Adrenal gland (tissue), 5 donors: ENCODE results near the gene ZNF138.

Experiments
- POLR2A ChIP-seq, 2 donors: fragments of 450-650 bp; IDR thresholded peaks; one replicate each; pipeline ENCODE4 v1.6.1; 2017; ENCODE audit warnings: antibody characterized with exemption in 2 of 2, mild to moderate bottlenecking in 2 of 2, moderate library complexity in 1 of 2
- TF ChIP-seq, protein P1 (sequence below), 6 experiments: fragments of 450-650 bp in 4 of 6; fragments of 200-600 bp in 2 of 6; sonication (generic) in 1 of 6; IDR thresholded peaks; 1 replicate in 5 of 6; 2 replicates in 1 of 6; pipeline versions ENCODE4 v1.5.1 to v1.8.0; 2016 to 2021; ENCODE audit warnings: antibody characterized with exemption in 6 of 6, mild to moderate bottlenecking in 2 of 6, moderate library complexity in 1 of 6
- donor health status: DM: no; HTN: no; CAD: no.

DNA sequence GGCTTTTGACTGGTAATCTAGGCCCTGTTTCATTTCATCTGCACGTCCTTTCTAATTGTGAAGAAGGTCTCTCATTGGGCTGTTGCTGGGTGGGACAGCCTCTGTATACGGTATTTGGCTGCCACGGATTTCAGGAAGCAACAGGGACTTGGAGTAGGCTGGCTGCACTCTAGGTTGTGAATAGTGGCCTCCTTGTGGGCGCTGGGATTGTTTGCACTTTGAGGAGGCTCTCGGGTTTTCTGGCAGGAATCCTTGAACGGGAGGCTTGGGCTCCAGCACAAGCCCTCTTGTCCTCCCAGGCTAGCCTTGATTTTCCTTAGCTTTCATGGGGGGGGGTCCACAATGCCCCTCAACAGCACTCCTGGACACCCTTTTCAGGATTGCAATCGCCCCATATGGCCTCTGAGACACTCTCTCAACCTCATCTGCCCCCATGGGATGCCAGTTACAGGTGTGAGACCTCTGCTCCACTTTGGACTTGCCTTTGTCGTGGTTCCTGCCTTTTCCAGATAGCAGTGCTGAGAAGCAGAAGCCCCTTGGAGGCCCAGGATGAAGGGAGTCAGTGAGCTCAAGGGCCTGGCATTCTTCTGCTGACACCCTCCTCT is 75.0 kb downstream of the ZNF138 start:
- TF ChIP-seq, protein P1, sequence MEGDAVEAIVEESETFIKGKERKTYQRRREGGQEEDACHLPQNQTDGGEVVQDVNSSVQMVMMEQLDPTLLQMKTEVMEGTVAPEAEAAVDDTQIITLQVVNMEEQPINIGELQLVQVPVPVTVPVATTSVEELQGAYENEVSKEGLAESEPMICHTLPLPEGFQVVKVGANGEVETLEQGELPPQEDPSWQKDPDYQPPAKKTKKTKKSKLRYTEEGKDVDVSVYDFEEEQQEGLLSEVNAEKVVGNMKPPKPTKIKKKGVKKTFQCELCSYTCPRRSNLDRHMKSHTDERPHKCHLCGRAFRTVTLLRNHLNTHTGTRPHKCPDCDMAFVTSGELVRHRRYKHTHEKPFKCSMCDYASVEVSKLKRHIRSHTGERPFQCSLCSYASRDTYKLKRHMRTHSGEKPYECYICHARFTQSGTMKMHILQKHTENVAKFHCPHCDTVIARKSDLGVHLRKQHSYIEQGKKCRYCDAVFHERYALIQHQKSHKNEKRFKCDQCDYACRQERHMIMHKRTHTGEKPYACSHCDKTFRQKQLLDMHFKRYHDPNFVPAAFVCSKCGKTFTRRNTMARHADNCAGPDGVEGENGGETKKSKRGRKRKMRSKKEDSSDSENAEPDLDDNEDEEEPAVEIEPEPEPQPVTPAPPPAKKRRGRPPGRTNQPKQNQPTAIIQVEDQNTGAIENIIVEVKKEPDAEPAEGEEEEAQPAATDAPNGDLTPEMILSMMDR (IDR thresholded peaks at IDR 0.05): no peak
- TF ChIP-seq POLR2A (IDR thresholded peaks at IDR 0.05): no peak
